IPS-18a (cell line): ENCODE measurements around the gene KLHL8.

Experiments
- H3K27ac ChIP-seq: one replicate; pipeline ENCODE4 v1.5.1; 2013; ENCODE audit warnings: low read length
- H3K27me3 ChIP-seq: one replicate; pipeline ENCODE4 v1.6.1; 2013; ENCODE audit warnings: mild to moderate bottlenecking, low read length; ENCODE audit not compliant: control insufficient read depth, insufficient read depth
- H3K36me3 ChIP-seq: one replicate; pipeline ENCODE4 v1.6.1; 2013; ENCODE audit warnings: low read depth, low read length; ENCODE audit not compliant: control insufficient read depth
- H3K4me1 ChIP-seq: one replicate; pipeline ENCODE4 v1.6.1; 2013; ENCODE audit warnings: low read depth, low read length; ENCODE audit not compliant: control insufficient read depth
- H3K4me3 ChIP-seq: one replicate; pipeline ENCODE4 v1.5.1; 2013; ENCODE audit warnings: low read length
- H3K9ac ChIP-seq: one replicate; pipeline ENCODE4 v1.6.1; 2013; ENCODE audit warnings: mild to moderate bottlenecking, low read length, moderate library complexity
- H3K9me3 ChIP-seq: one replicate; pipeline ENCODE4 v1.6.1; 2013; ENCODE audit warnings: low read depth, low read length; ENCODE audit not compliant: control insufficient read depth

KLHL8 gene

GRCh38 chr4:87243426-87244053, 23.1 kb upstream of the KLHL8 start:
- Histone ChIP-seq H3K27me3 (no peaks in the 10 kb centered on the region), H3K4me1 (no peaks in the 10 kb centered on the region), H3K9ac (no peak overlapping the region), H3K4me3 (no peak overlapping the region), H3K9me3 (peaks cover 14% of the 10 kb centered on the region), H3K36me3 (no peaks in the 10 kb centered on the region), H3K27ac (no peak overlapping the region)

DNA sequence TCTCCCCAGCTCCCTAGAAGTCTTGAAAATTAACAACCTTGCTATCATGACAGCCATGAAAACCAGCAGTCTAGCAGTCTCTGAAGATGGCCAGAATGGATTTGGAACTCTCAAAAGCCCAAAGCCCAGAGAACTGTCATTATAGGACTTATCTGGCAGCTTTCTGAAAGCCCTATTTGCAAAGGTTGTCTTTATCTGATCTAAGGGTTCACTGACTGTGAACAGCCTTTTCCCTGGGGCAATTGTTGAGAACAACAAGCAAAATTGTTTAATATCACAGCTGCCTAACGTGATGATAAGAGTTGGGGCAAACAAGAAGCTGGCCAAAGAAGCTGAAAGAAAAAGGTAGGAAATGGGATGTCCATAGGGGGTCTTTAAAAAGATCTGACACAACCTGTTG, 20.9 kb upstream of the KLHL8 start:
- H3K9me3 ChIP-seq: peaks cover 14% of the 10 kb centered on the region
- no peak overlapping the region for H3K9ac ChIP-seq
- no peak overlapping the region for H3K27ac ChIP-seq
- H3K4me1 ChIP-seq: no peaks in the 10 kb centered on the region
- no peaks in the 10 kb centered on the region for H3K36me3 ChIP-seq
- no peaks in the 10 kb centered on the region for H3K27me3 ChIP-seq
- H3K4me3 ChIP-seq: no peak overlapping the region

DNA sequence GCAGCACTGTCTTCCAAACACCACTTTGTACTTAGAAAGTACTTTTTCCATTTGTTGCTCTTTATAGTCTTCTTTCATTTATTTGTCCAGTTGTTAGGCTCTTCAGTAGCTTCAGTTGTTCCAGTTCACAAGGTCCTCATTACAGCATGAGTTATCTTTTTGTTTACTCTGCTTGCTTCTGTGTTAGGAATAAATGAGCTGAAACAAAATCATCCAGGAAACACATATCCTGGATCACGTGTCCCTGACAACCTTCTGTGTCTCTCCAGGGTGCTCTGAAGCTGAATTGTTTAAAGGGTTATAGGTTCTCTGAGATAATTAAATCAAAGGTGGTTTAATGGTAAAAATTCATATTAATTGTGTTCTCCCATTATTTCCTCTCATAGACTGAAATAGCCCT, 19.9 kb upstream of the KLHL8 start:
- no peaks in the 10 kb centered on the region for H3K36me3 ChIP-seq
- H3K4me1 ChIP-seq: no peaks in the 10 kb centered on the region
- H3K27me3 ChIP-seq: no peaks in the 10 kb centered on the region
- no peak overlapping the region for H3K4me3 ChIP-seq
- no peak overlapping the region for H3K27ac ChIP-seq
- H3K9me3 ChIP-seq: peaks cover 14% of the 10 kb centered on the region
- no peak overlapping the region for H3K9ac ChIP-seq

DNA sequence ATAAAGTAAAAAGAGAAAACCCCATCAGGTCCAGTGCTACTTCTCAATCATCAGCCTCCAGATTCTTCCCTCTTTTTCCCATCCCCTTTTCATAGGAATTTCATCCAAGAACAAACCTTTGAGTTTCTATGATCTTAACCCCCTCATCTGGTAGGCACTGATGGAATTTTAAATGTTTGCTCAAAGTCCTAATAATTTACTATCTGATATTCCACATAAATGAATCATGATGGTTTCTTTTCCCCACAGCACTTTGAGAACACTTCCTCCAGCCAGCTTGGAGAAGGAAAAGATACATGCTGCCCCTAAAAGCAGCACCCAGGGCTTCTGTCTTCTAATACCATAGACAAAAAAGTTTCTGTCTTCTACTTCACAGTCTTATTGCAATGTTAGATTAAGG, 19.4 kb upstream of the KLHL8 start:
- peaks cover 9% of the 10 kb centered on the region for H3K9me3 ChIP-seq
- H3K9ac ChIP-seq: no peak overlapping the region
- no peaks in the 10 kb centered on the region for H3K36me3 ChIP-seq
- H3K27me3 ChIP-seq: no peaks in the 10 kb centered on the region
- no peaks in the 10 kb centered on the region for H3K4me1 ChIP-seq
- H3K4me3 ChIP-seq: no peak overlapping the region
- no peak overlapping the region for H3K27ac ChIP-seq

GRCh38 chr4:87239194-87239593, 18.8 kb upstream of the KLHL8 start:
- Histone ChIP-seq H3K4me3 (no peak overlapping the region), H3K36me3 (no peaks in the 10 kb centered on the region), H3K9ac (no peak overlapping the region)

DNA sequence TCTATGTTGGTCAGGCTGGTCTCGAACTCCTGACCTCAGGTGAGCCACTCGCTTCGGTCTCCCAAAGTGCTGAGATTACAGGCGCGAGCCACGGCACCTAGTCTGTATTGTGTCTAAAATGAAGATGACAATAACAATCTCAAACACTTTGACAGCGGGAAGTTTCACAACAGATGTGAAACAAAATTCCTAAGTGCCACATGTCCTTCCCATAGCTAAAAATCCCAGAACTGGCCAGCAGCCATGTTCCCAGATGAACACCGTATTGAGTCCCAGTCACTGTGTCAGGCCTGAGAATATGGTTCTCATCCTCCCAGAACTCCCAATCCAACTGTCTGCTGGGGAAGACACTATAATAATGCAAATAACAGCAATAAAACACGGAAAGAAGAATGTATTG, 16.4 kb upstream of the KLHL8 start:
- H3K4me1 ChIP-seq: no peaks in the 10 kb centered on the region
- H3K27ac ChIP-seq: no peak overlapping the region
- no peak overlapping the region for H3K4me3 ChIP-seq
- no peaks in the 10 kb centered on the region for H3K9me3 ChIP-seq
- no peaks in the 10 kb centered on the region for H3K27me3 ChIP-seq
- H3K9ac ChIP-seq: no peak overlapping the region
- H3K36me3 ChIP-seq: no peaks in the 10 kb centered on the region

More at GRCh38 chr4:87239194-87239593, 18.8 kb upstream of the KLHL8 start:
- Histone ChIP-seq H3K27me3 (no peaks in the 10 kb centered on the region), H3K9me3 (peaks cover 3% of the 10 kb centered on the region), H3K27ac (no peak overlapping the region), H3K4me1 (no peaks in the 10 kb centered on the region)

GRCh38 chr4:87235020-87235671, 14.7 kb upstream of the KLHL8 start:
- H3K27me3 ChIP-seq: no peaks in the 10 kb centered on the region
- no peaks in the 10 kb centered on the region for H3K4me1 ChIP-seq
- H3K27ac ChIP-seq: no peak overlapping the region
- H3K36me3 ChIP-seq: no peaks in the 10 kb centered on the region
- H3K4me3 ChIP-seq: peak overlapping the region; percentile 43
- no peak overlapping the region for H3K9ac ChIP-seq
- no peaks in the 10 kb centered on the region for H3K9me3 ChIP-seq

DNA sequence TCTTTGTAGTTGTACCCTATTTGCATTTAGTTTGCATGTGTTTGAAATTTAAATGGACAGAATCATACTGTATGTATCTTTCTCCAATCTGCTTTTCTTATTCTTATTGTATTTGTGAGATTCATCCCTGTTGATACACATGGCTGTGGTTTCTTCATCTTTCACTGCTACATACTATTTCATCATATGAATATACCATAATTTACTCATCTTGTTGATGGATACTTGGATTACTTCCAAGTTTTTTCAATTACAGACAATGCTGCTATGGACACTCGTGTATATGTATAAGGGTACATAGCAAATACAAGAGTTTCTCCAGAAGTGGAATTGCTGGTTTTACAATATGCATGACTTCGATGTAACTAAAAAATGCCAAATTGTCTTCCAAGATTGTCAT, 11.8 kb upstream of the KLHL8 start:
- Histone ChIP-seq H3K4me3 (no peak overlapping the region), H3K27ac (no peak overlapping the region), H3K36me3 (no peaks in the 10 kb centered on the region), H3K9ac (no peak overlapping the region), H3K27me3 (no peaks in the 10 kb centered on the region), H3K9me3 (no peaks in the 10 kb centered on the region), H3K4me1 (no peaks in the 10 kb centered on the region)

DNA sequence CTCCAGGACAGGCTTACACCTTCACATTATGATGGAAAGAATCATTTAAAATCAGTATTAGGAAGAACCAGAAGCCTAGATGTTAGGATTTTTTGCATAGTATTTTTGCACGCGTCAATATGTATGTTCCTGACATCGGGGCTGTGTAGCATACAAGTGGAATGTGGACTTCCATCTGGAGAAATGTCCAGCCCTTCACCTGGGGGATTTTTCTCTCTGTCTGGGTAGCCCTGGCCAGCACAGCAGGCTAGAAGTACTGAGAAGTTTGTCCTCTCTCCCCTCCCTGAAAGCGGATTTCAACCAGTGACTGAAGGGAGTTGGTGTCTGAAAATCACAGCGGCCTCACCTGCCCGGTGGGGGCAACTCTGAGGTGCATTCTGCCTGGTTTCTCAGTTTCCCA, 10.4 kb upstream of the KLHL8 start:
- Histone ChIP-seq H3K9ac (no peak overlapping the region), H3K36me3 (no peaks in the 10 kb centered on the region), H3K27me3 (no peaks in the 10 kb centered on the region), H3K27ac (no peak overlapping the region), H3K4me1 (no peaks in the 10 kb centered on the region), H3K4me3 (no peak overlapping the region), H3K9me3 (no peaks in the 10 kb centered on the region)

DNA sequence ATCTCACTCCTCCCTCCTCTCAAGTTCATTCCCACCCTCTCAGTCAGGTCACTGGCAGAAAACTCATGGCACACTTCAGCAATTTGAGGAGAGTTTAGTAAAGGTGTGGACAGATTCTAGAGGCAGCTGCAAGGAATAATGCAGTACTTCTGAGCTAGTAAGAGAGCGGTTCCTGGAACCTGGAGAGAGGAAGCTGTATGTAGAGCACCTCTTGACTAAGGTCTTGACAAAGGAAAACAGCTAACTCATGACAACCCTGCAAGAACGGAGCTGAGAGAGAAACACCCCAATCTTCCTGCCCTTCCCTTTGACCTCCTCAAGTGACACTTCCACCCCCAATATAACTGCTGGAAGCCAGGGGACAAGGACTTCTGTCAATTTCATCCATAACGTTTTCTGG, 9.6 kb upstream of the KLHL8 start:
- Histone ChIP-seq H3K27me3 (no peaks in the 10 kb centered on the region), H3K27ac (no peak overlapping the region), H3K36me3 (no peaks in the 10 kb centered on the region), H3K4me3 (no peak overlapping the region), H3K9me3 (no peaks in the 10 kb centered on the region), H3K9ac (no peak overlapping the region), H3K4me1 (no peaks in the 10 kb centered on the region)

- Histone ChIP-seq H3K36me3 (no peaks in the 10 kb centered on the region), H3K4me1 (no peaks in the 10 kb centered on the region), H3K9me3 (no peaks in the 10 kb centered on the region), H3K9ac (no peak overlapping the region), H3K27me3 (no peaks in the 10 kb centered on the region), H3K27ac (no peak overlapping the region), H3K4me3 (no peak overlapping the region)
Measured at GRCh38 chr4:87228262-87228860, 7.9 kb upstream of the KLHL8 start.

- Histone ChIP-seq H3K9me3 (no peaks in the 10 kb centered on the region), H3K27ac (no peak overlapping the region), H3K4me3 (no peak overlapping the region), H3K36me3 (no peaks in the 10 kb centered on the region), H3K27me3 (no peaks in the 10 kb centered on the region), H3K4me1 (no peaks in the 10 kb centered on the region), H3K9ac (no peak overlapping the region)
Measured at GRCh38 chr4:87227751-87228151, 7.3 kb upstream of the KLHL8 start.
